ENCODE results near the gene PAPOLG.

DNA sequence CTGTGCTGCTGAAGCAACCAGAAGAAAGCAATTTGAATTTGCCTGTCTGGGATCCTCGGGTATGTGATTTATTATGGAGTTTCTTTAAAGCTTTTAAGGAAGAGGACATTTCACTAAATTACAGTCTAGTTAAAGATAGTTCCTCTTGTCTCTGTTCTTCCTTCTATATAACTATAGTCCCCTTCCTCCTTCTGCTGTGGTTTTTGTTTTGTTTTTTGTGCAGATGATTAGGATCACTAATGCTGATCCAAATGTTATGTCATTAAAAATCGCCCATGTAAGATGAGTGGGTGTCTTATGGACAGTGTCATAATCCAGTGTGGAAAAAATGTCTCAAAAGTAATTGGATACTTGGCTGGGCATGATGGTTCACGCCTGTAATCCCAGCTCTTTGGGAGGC is 24.7 kb downstream of the PAPOLG start:
- TF ChIP-seq SIN3A (IDR thresholded peaks at IDR 0.05; ENCODE audit: borderline replicate concordance, insufficient read depth, low read length) (no peak), POLR2AphosphoS5 (IDR thresholded peaks at IDR 0.05; ENCODE audit: low read depth, low read length) (no peak), TAF1 (IDR thresholded peaks at IDR 0.05; ENCODE audit: borderline replicate concordance, insufficient read depth, low read length) (no peak)
